NCI-H345 treated with DMSO at 0.1 percent for 48 hours (cell line): Measurements from ENCODE around the gene EMC10.
"Not testable (repeated sequence)": the region's sequence is repeated elsewhere in the genome, so short reads cannot be mapped to it uniquely, and the experiment has no call there.

Experiments used
- DNase-seq: peaks from one replicate; lab custom pipeline; 2025; ENCODE audit not compliant: unreplicated experiment; lab: John Stamatoyannopoulos, UW

The EMC10 gene

DNA sequence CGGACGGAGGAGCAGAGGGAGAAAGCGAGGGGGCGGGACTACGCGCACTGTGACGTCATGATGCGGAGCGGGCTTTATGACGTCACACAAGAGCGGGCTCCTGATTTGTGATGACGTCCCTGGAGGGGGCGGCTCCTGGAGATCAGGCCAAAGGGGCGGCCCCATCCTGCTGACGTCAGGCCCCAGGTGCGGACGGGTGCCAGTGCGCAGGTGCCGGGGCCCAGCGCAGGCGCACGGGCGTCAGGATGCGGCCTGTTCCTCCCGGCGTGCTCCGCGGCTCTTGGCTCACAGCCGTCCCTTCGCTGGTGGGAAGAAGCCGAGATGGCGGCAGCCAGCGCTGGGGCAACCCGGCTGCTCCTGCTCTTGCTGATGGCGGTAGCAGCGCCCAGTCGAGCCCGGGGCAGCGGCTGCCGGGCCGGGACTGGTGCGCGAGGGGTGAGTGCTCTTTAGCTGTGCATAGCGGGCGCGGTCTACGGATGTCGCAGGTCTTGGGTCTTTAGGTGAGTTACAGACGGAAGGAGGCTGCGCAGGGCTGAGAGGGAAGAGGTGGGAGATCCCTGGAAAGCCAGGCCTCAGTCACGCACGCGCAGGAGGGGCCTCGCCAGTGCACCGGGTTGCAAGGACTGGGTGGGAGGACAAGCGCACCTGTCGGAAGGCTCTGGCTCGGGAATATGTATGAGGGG, at the start of gene EMC10, which contains the start of gene GARIN5A:
TSS of gene EMC10 (plus strand) at position 284 of the 683 bp plus-strand sequence. CDS start at position 322, 38 bp downstream.
TSS of gene GARIN5A (minus strand) at position 625 of the 683 bp plus-strand sequence. CDS start at position 165, 460 bp downstream.
- peak; percentile 73 for DNase-seq

DNA sequence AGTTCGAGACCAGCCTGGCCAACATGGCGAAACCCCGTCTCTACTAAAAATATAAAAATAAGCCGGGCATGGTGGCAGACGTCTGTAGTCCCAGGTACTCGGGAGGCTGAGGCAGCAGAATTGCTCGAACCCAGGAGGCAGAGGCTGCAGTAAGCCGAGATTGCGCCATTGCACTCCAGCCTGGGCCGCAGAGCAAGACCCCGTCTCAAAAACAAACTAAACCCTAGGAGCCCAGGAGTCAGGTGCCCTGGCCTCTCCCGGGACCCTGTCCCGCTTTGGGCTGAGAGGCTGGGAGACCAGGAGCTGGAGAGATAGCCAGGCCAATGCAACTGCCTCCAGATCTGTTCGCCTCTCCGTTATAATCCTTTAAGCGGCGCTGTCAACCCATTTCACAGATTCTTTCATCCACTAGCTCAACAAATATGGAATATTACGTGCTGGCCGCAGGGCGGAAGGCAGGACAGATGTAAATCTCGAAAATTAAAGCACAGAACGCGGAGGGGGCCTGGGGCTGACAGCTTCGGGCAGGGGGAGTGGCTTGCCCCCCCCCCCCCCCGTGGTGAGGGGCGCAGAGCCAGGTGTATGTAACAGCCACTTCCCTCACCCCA, 48.9 kb upstream of the EMC10 start:
- no peak for DNase-seq

DNA sequence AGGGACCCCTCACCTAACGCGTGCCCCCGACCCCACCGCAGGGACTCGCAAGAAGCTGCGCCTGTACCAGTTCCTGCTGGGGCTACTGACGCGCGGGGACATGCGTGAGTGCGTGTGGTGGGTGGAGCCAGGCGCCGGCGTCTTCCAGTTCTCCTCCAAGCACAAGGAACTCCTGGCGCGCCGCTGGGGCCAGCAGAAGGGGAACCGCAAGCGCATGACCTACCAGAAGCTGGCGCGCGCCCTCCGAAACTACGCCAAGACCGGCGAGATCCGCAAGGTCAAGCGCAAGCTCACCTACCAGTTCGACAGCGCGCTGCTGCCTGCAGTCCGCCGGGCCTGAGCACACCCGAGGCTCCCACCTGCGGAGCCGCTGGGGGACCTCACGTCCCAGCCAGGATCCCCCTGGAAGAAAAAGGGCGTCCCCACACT, 48.3 kb upstream of the EMC10 start:
- DNase-seq = no peak

DNA sequence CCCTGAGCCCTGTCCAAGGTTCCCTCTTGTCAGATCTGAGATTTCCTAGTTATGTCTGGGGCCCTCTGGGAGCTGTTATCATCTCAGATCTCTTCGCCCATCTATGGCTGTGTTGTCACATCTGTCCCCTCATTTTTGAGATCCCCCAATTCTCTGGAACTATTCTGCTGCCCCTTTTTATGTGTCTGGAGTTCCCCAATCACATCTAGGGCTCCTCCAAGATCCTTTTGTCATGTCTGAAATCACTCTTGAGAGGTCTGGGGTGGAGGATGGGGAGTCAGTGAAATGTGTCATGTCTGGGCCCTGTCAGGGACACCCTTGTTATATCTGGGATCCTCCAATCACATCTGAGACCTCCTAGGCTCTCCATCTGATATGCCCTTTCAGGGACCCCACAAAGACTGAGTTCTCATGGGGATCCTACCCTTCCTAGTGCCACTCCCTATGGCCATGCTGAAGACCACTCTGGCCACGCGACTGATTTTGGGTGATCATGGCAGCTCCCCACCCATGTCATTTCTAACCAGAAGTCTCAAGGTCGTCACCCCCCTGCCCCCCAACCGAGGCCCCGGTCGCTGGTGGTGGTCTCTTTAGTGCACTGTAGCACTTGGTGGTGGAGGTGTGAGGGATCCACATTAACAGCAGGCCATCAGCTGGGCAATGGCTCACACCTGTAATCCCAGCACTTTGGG, 47.4 kb upstream of the EMC10 start:
- no peak for DNase-seq

DNA sequence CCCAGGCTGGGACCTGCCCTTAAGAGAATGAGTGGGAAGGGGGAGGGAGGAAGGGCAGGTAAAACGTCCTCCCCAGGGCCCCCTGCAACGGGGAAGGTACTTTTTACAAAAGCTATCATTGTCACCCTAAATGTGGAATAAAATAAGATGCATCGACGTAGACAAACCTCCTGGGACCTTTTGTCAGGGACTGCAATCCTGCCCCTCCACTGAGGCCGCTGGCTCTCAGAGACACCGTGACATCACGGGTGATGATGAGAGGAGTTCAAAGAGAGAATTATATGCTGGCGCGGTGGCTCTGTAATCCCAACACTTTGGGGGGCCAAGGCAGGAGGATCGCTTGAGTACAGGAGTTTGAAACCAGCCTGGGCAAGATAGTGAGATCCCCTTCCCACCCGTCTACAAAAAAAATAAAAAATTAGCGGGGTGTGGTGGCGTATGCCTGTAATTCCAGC, 45.4 kb upstream of the EMC10 start:
- no peak for DNase-seq

DNA sequence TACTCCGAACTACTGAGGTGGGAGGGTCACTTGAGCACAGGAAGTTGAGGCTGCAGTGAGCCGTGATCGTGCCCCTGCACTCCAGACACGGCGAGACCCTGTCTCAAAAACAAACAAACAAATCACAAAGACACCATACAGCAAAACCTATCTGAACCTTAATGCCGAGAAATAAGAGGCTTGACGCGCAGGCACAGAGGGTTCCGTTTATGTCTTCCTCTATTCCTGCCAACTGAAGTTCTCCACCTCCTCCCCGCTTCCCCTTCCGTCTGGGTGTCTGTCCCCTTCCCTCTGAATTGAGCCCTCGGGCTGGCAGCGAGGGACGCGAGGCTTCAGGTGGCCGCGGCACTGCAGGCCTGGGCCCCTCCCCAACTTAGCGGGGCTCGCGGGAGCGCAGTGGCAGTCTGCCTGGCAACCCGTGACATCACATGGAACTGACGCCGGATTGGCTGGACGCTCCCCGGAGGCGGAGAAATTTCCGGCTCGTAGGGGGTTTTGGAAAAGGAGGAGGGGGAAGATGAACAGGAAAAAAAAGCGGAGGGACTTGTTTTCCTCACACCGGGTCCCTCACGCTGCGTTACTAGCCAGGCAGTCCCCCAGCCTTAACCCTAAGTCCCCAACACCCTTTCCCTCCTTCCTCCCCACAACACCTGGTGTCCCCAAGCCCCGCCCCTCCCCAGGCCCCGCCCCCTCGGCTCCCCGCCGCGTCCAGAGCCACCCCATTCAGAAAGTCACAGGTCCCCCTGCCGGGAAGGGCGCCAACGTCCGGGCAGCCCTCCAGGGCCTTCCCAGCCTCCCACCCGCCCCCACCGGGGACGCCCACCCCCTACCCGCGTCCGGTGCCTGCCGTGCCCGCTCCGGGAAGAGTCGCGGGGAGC, 44.7 kb upstream of the EMC10 start:
- peak; percentile 59 for DNase-seq

DNA sequence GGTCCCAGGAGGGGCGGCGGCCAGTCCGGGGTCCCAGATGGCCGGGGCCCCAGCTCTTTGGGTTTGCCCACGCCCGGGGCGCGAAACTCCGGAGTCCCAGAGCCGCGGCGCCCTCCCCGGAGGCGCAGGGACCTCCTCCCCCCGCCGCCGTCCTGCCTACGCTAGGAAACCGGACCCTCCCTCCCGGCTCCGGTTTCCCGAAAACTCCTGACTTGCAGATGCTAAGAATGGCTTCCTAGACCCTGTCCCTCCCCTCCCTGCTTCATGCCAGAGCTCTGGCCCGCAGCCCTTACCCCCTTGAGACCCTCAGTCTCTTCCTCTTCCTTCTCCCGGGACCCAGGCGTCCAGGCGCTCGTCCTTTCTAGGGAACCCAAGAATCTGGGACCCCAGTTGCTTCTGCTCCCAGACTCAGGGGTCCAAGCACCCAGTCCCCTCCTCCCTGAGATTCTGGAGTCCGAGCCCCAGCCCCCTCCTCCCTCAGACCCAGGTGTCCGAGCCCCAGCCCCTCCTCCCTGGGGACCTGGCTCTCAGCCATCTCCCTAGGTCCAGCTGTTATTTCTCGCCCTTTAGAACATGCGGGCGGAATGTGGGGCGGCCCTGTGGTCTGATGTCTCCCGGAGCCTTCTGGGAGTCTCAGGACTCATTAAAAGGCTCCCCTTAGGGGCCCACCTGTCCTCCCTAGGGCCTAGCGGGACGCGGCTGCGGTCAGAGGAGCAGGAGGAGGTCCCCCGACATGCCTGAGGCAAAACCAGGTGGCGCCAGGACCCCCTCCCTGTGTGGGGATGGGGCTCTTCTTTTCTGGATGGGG, 43.9 kb upstream of the EMC10 start, which contains the start of gene MYBPC2:
TSS of gene MYBPC2 (plus strand) at position 672 of the 808 bp plus-strand sequence. CDS start at position 734, 62 bp downstream.
- no peak for DNase-seq

DNA sequence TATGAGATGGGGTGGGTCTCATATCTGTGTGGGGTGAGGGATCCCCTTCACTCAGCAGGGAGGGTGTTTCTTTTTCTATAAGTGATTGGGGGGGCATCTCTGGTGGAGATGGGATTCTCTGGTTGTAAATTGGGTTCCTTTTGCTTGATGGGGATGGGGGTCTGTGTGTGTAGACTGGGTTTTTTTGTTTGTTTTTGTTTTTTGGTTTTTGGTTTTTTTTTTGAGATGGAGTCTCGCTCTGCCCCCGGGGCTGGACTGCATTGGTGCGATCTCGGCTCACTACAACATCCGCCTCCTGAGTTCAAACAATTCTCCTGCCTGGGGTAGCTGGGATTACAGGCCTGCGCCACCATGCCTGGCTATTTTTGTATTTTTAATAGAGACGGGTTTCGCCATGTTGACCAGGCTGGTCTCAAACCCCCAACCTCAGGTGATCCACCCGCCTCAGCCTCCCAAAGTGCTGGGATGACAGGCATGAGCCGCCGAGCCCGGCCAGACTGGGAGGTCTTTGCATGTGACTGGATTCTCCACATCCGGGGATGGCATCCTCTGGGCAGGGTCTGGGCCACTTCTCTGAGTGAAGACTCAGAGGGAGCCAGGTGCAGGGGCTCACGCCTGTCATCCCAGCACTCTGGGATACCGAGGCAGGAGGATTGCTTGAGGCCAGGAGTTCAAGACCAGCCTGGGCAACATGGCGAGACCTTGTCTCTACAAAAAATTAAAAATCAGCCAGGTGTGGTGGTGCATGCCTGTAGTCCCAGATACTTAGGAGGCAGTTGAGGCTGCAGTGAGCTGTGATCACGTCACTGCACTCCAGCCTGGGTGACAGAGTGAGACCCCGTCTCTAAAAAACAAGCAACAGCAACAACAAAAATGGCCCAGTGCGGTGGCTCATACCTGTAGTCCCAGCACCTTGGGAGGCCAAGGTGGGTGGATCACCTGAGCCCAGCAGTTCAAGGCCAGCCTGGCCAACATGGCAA, 42.8 kb upstream of the EMC10 start:
- no peak for DNase-seq

DNA sequence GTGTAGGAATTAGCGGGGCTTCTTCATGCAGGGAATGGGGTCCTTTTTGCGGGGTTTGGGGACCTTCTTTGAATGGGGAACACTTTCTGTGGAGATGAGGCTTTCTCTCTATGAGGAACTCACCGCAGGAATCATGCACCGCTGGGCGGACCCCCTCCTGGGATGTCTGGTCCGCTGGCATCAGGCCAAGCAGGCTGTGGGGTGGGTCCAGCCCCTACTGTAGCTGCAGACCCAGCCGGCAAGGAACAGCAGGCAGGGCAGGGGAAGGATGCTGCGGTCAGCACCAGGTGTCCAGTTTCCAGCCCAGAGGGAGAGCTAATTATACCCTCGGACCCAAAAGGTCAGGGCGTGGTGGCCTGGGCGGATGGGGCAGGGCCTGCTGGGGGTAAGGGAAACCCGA, 41.8 kb upstream of the EMC10 start:
- peak; percentile 18 for DNase-seq

DNA sequence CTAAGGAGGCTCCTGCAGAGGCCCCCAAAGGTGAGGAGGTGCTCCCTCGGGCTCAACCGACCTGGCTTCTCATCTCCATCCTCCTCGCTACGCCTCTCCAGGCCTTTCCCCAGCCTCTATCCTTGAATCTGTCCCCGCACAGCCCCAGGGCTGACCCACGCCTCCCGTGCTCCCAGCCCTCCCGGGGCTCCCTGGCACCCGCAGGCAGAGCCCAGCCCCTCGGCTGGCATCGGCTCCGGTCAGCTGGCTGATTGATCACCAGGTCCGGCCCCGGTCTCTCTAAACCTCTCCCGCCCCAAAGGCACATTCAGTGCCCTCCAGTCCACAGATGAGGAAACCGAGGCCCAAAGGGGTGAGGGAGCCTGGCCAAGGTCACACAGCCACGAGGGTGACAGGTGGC, 41.1 kb upstream of the EMC10 start:
- no peak for DNase-seq

DNA sequence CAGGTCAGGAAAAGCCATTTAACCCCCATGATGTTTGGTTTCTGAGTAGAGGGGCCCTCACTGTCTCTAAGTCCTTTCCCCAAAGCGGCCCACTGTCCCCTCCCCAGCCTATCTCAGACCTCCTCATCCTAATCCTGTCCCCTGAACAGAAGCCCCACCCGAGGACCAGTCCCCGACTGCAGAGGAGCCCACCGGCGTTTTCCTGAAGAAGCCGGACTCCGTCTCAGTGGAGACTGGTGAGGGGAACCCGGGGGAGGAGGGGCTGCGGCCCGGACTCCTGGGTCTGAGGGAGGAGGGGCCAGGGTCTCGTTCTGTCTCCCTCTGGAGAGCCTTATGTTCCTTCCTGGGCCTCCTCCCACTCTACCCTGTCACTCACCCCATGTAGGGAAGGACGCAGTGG, 40.7 kb upstream of the EMC10 start:
- no peak for DNase-seq

DNA sequence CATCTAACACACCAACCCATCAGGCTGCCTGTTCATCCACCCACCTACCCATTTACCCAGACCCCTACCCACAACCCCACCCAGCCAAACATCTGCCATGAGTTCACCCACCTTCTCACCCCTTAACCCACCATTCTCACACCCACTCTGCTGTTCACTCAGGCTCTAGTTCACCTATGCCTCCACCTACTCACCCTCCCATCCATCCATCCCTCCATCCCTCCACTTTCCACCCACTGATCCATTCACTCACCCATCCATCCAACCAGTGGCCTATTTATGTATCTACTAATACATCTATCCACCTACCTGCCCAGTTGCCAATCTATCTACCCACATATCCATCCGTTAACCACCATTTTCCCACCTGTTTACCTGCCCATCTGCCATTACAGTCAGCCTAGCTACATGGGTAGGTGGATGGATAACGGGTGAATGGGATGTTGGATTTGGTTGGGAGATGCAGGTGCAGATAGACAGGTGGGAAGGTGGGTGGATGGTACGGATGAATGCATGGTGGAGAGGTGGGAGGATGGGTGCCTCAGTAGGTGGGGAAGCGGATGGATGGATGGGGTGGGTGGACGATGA, 38.4 kb upstream of the EMC10 start:
- DNase-seq = no peak

DNA sequence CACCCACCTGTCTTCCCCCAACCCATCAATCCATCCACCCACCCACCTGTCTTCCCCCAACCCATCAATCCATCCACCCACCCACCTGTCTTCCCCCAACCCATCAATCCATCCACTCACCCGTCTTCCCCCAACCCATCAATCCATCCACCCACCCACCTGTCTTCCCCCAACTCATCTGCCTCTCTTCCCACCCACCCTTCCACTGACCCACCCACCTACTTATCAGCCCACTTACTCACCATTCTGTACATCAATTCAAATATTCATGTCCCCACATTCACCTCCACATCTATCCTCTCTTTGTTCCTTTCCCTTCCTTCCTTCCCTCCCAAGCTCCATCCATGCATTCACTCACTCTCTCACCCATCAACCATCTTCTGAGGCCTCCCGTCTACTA, 37.2 kb upstream of the EMC10 start:
- not testable (repeated sequence) for DNase-seq

DNA sequence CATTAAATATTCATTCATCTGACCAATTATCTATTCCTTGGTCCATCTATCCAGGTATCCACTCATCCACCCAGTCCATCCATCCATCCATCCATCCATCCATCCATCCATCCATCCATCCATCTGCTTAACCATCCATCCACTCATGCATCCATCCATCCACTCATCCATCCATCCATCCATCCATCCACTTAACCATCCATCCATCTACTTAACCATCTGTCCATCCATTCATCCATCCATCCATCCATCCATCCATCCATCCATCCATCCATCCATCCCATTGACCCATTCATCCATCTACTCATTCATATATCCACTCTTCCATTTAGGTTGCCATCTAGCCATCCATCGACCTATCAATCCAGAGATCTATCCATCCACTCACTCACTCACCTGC, 32.2 kb upstream of the EMC10 start:
- no peak for DNase-seq

DNA sequence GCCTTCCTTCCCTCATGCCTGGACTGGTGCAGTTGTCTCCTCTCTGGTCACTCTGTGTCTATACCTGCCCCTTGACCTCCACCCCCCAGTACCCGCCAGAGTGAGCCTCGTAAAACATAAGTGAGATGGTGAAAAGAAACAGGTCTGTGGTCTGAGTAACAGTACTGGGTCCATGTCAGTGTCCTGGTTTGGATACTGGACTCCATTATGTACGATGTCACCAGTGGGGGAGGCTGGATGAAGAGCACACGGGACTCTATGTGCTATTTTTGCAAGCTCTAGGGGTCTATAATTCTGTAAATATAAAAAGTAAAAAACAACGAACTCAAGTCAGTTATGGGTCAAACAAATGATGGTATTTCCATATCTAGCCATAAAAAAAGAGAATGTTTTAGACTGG, 29.3 kb upstream of the EMC10 start:
- DNase-seq = no peak

DNA sequence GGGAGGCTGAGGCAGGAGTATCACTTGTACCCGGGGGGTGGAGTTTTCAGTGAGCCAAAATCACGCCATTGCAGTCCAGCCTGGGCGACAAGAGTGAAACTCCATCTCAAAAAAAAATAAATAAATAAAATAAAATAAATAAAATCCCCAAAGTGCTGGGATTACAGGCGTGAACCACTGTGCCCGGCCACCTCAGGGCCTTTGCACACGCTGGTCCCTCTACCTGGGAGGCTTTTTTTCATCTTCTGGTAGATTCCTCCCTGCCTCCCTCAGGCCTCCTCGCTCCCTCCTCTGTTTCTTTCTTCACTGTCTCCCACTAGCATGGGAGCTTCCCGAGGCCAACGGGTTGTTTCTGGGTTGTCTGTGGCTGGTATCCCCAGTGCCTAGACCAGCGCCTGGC, 28.6 kb upstream of the EMC10 start:
- DNase-seq = no peak

DNA sequence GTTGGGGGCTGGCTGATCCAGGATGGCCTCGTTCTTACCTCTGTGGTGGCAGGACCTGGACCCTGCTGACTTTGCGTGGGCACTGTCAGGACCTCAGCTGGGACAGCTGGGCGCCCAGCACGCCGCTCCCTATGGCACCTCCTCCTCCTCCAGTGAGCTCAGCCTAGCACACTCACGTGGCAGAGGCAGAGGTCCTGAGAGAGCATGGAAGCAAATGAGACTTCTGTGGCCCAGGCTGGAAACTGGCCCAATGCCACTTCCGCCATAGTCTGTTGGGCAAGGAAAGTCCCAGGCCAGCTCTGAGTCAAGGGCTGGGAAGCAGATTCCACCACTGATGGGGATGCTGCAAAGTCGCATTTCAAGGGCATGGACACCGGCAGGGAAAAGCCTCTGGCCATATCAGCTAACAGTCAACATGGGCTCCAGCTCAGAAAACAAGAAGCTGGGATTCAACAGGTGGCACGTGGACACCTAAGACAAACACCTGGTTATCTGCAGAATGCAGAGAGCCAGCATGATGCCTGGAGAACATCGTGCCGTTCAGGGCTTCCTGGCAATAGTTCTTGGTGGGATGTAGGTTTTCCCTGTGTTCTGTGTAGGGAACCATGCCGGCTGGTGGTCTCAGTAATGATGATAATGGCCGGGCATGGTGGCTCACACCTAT, 26.9 kb upstream of the EMC10 start:
- no peak for DNase-seq
